HepG2 (cell line): ENCODE data around the gene AGRP. TPM values are rescaled to one million over a fixed set of nuclear protein-coding genes. Genes with fewer than 3 reads are reported as not detected.

Experiments
- HNRNPLL ChIP-seq: fragments of 200-400 bp; formaldehyde crosslinking; IDR thresholded peaks from 2 replicates; pipeline ENCODE4 v1.6.1; 2017; ENCODE audit warnings: mild to moderate bottlenecking, low read depth, low read length; ENCODE audit not compliant: poor library complexity, severe bottlenecking
- NFE2L1 ChIP-seq: sonication (generic); formaldehyde crosslinking; IDR thresholded peaks from 2 replicates; pipeline ENCODE4 v1.4.0; 2020; ENCODE audit warnings: missing genetic modification reagents, mild to moderate bottlenecking, borderline replicate concordance
- NFIB ChIP-seq: sonication (generic); formaldehyde crosslinking; IDR thresholded peaks from 2 replicates; pipeline ENCODE4 v1.9.0; 2021; ENCODE audit warnings: missing genetic modification reagents, mild to moderate bottlenecking, borderline replicate concordance
- SKI ChIP-seq: fragments of 450-650 bp; IDR thresholded peaks from one replicate; pipeline ENCODE4 v1.6.1; 2018; ENCODE audit warnings: mild to moderate bottlenecking; ENCODE audit not compliant: partially characterized antibody
- SMC3 ChIP-seq: IDR thresholded peaks from 2 replicates; pipeline ENCODE4 v1.6.1; 2011; ENCODE audit warnings: low read length, improper control_type of control experiment
- TCF12 ChIP-seq, 2 experiments: fragments of 450-650 bp in 1 of 2; sonication (generic) in 1 of 2; formaldehyde crosslinking in 1 of 2; IDR thresholded peaks; 2 replicates each; pipeline versions ENCODE4 v1.6.1 to v1.8.0; 2017 to 2022; ENCODE audit warnings: antibody characterized with exemption in 1 of 2, mild to moderate bottlenecking in 1 of 2, missing genetic modification reagents in 1 of 2, moderate library complexity in 1 of 2
- ZNF224 ChIP-seq: sonication (generic); formaldehyde crosslinking; IDR thresholded peaks from 2 replicates; pipeline ENCODE4 v1.5.0; 2020; ENCODE audit warnings: mild to moderate bottlenecking, missing genetic modification reagents
- ZNF251 ChIP-seq: sonication (generic); formaldehyde crosslinking; IDR thresholded peaks from 2 replicates; pipeline ENCODE4 v1.9.0; 2021; ENCODE audit warnings: mild to moderate bottlenecking, missing genetic modification reagents
- ZNF569 ChIP-seq: sonication (generic); formaldehyde crosslinking; IDR thresholded peaks from 2 replicates; pipeline ENCODE4 v1.5.0; 2020; ENCODE audit warnings: mild to moderate bottlenecking, missing genetic modification reagents, moderate library complexity, borderline replicate concordance
- ZNF660 ChIP-seq: sonication (generic); formaldehyde crosslinking; IDR thresholded peaks from 2 replicates; pipeline ENCODE4 v1.5.1; 2020; ENCODE audit warnings: mild to moderate bottlenecking, low read depth, missing genetic modification reagents, borderline replicate concordance
- ZNF672 ChIP-seq: sonication (generic); formaldehyde crosslinking; IDR thresholded peaks from 2 replicates; pipeline ENCODE4 v1.8.1; 2022; ENCODE audit warnings: missing genetic modification reagents
- ZSCAN22 ChIP-seq: sonication (generic); formaldehyde crosslinking; IDR thresholded peaks from 2 replicates; pipeline ENCODE4 v1.4.0; 2020; ENCODE audit warnings: mild to moderate bottlenecking, missing genetic modification reagents
- polyA plus RNA-seq, 8 experiments: library from polyadenylated mRNA; depleted of rRNA in 3 of 8; stranded (reverse) in 7 of 8; unstranded in 1 of 8; fragments of >200 nt; fragmentation: Illumina TruSeq in 4 of 8; extraction: Trizol in 4 of 8; gene quantifications; 2 replicates each; pipeline versions ENCODE4 v1.2.1 to v1.2.3, GENCODE V29; 2011 to 2016; ENCODE audit warnings: low read depth in 4 of 8, missing spikeins in 1 of 8, mixed read lengths in 1 of 8; ENCODE audit not compliant: insufficient read depth in 1 of 8
- total RNA-seq, 5 experiments: library from RNA; depleted of rRNA; stranded (reverse); fragments of >200 nt; fragmentation: Illumina TruSeq; extraction: Trizol; gene quantifications; 2 replicates each; pipeline ENCODE4 v1.2.3, GENCODE V29; 2016; ENCODE audit warnings: low read depth in 1 of 5
- TF ChIP-seq, protein P1 (sequence below): sonication (generic); formaldehyde crosslinking; IDR thresholded peaks from 2 replicates; pipeline ENCODE4 v1.5.0; 2020; ENCODE audit warnings: mild to moderate bottlenecking, missing genetic modification reagents, moderate library complexity
- TF ChIP-seq, protein P2 (sequence below): sonication (generic); formaldehyde crosslinking; IDR thresholded peaks from 2 replicates; pipeline ENCODE4 v1.4.0; 2020; ENCODE audit warnings: missing genetic modification reagents
- TF ChIP-seq, protein P3 (sequence below): sonication (generic); formaldehyde crosslinking; IDR thresholded peaks from 2 replicates; pipeline ENCODE4 v1.8.0; 2022; ENCODE audit warnings: missing genetic modification reagents, mild to moderate bottlenecking, moderate library complexity, borderline replicate concordance
- TF ChIP-seq, protein P4 (sequence below): sonication (generic); formaldehyde crosslinking; IDR thresholded peaks from 2 replicates; pipeline ENCODE4 v1.4.0; 2020; ENCODE audit warnings: mild to moderate bottlenecking, missing genetic modification reagents

The AGRP gene
- total and polyA plus RNA-seq, 2 of the 13 experiments (the other 11 are each of a cell fraction or from before 2014, with no cell fraction given): not detected

DNA sequence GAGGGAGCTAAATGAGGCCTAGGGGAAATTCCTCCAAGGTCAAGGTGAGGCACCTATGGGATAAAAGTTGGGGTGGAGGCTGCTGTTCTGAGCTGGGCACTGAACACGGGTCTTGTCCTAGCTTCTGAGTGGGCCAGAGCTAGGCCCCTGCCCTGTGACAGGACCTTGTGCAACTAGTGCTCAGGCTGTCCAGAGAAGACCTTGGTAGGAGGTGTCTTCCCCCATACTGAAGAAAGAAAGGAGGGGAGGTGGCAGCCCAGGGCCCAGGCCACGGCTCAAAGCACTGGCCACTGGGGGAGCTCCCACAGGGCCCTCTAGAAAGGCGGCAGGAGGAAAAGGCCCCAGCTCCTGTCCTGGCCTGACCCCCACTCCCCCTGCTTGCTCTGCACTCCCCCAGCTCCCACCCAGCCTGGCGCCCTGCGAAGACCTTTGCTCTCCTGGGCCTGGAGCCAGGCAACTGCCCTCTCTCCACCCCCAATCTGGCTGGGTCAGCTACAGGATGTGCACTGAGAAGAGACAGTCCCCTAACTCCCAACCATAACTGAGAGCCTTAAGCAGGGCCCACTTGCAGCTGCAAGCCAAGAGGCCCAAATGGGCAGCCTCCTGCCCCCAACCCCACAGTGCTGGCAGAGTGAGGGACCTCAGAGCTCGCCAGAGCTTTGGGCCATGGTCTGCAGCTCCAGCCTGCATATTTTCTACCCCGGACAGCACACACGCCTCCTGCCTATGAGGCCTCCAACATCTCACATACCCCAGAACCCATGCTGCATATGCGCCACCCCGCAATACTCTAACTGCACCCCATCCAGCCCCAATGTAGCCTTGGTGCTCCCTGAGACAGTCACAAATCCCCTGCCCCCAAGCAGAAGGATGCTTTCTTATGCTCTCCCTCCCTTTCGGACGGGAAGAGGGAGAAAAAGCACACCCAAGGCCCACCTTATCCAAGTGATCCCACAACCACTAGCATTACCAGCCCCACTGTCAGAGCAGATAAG, 37.1 kb downstream of the AGRP start (continued):
- TF ChIP-seq, protein P1, sequence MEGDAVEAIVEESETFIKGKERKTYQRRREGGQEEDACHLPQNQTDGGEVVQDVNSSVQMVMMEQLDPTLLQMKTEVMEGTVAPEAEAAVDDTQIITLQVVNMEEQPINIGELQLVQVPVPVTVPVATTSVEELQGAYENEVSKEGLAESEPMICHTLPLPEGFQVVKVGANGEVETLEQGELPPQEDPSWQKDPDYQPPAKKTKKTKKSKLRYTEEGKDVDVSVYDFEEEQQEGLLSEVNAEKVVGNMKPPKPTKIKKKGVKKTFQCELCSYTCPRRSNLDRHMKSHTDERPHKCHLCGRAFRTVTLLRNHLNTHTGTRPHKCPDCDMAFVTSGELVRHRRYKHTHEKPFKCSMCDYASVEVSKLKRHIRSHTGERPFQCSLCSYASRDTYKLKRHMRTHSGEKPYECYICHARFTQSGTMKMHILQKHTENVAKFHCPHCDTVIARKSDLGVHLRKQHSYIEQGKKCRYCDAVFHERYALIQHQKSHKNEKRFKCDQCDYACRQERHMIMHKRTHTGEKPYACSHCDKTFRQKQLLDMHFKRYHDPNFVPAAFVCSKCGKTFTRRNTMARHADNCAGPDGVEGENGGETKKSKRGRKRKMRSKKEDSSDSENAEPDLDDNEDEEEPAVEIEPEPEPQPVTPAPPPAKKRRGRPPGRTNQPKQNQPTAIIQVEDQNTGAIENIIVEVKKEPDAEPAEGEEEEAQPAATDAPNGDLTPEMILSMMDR: peak; percentile 65
- peak; percentile 81 for TF ChIP-seq SKI
- TF ChIP-seq ZNF251 (CRISPR knock-in tag): no peak
- no peak for TF ChIP-seq TCF12 (IDR thresholded peaks at IDR 0.05)
- TF ChIP-seq TCF12 (CRISPR knock-in tag; IDR thresholded peaks at IDR 0.05): 0 out of 2 replicates have a peak, but pooled peaks have one; percentile 54
- TF ChIP-seq ZNF660 (CRISPR knock-in tag): no peak
- TF ChIP-seq, protein P2, sequence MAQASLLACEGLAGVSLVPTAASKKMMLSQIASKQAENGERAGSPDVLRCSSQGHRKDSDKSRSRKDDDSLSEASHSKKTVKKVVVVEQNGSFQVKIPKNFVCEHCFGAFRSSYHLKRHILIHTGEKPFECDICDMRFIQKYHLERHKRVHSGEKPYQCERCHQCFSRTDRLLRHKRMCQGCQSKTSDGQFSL (CRISPR knock-in tag): peak; percentile 87
- no peak for TF ChIP-seq ZSCAN22 (CRISPR knock-in tag)
- TF ChIP-seq ZNF224: no peak
- TF ChIP-seq, protein P3, sequence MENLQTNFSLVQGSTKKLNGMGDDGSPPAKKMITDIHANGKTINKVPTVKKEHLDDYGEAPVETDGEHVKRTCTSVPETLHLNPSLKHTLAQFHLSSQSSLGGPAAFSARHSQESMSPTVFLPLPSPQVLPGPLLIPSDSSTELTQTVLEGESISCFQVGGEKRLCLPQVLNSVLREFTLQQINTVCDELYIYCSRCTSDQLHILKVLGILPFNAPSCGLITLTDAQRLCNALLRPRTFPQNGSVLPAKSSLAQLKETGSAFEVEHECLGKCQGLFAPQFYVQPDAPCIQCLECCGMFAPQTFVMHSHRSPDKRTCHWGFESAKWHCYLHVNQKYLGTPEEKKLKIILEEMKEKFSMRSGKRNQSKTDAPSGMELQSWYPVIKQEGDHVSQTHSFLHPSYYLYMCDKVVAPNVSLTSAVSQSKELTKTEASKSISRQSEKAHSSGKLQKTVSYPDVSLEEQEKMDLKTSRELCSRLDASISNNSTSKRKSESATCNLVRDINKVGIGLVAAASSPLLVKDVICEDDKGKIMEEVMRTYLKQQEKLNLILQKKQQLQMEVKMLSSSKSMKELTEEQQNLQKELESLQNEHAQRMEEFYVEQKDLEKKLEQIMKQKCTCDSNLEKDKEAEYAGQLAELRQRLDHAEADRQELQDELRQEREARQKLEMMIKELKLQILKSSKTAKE (CRISPR knock-in tag): peak; percentile 86; the same call in 1 of the 2 replicates
- no peak for TF ChIP-seq ZNF672 (CRISPR knock-in tag)
- TF ChIP-seq NFIB (CRISPR knock-in tag): 0 out of 2 replicates have a peak, but pooled peaks have one; percentile 41
- peak; percentile 48 for TF ChIP-seq HNRNPLL
- TF ChIP-seq SMC3: peak; percentile 1; the same call in 1 of the 2 replicates
- no peak for TF ChIP-seq ZNF569 (CRISPR knock-in tag)
- TF ChIP-seq, protein P4, sequence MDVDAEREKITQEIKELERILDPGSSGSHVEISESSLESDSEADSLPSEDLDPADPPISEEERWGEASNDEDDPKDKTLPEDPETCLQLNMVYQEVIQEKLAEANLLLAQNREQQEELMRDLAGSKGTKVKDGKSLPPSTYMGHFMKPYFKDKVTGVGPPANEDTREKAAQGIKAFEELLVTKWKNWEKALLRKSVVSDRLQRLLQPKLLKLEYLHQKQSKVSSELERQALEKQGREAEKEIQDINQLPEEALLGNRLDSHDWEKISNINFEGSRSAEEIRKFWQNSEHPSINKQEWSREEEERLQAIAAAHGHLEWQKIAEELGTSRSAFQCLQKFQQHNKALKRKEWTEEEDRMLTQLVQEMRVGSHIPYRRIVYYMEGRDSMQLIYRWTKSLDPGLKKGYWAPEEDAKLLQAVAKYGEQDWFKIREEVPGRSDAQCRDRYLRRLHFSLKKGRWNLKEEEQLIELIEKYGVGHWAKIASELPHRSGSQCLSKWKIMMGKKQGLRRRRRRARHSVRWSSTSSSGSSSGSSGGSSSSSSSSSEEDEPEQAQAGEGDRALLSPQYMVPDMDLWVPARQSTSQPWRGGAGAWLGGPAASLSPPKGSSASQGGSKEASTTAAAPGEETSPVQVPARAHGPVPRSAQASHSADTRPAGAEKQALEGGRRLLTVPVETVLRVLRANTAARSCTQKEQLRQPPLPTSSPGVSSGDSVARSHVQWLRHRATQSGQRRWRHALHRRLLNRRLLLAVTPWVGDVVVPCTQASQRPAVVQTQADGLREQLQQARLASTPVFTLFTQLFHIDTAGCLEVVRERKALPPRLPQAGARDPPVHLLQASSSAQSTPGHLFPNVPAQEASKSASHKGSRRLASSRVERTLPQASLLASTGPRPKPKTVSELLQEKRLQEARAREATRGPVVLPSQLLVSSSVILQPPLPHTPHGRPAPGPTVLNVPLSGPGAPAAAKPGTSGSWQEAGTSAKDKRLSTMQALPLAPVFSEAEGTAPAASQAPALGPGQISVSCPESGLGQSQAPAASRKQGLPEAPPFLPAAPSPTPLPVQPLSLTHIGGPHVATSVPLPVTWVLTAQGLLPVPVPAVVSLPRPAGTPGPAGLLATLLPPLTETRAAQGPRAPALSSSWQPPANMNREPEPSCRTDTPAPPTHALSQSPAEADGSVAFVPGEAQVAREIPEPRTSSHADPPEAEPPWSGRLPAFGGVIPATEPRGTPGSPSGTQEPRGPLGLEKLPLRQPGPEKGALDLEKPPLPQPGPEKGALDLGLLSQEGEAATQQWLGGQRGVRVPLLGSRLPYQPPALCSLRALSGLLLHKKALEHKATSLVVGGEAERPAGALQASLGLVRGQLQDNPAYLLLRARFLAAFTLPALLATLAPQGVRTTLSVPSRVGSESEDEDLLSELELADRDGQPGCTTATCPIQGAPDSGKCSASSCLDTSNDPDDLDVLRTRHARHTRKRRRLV (CRISPR knock-in tag): no peak
- TF ChIP-seq NFE2L1 (CRISPR knock-in tag): peak; percentile 19; the same call in 1 of the 2 replicates
